GM12872 (cell line): ENCODE results near the gene USP44.

Source experiments
- CTCF ChIP-seq: IDR thresholded peaks from 3 replicates; pipeline ENCODE4 v1.5.1; 2011; ENCODE audit warnings: low read depth, mild to moderate bottlenecking, low read length, moderate library complexity; ENCODE audit not compliant: insufficient read depth

USP44 gene

GRCh38 chr12:95517246-95517645, 34.0 kb downstream of the USP44 start:
- TF ChIP-seq CTCF: no peak

GRCh38 chr12:95516757-95517156, 34.5 kb downstream of the USP44 start:
- TF ChIP-seq CTCF: no peak

GRCh38 chr12:95515197-95515596, 36.1 kb downstream of the USP44 start:
- no peak for TF ChIP-seq CTCF

GRCh38 chr12:95513599-95513998, 37.7 kb downstream of the USP44 start:
- no peak for TF ChIP-seq CTCF

GRCh38 chr12:95511977-95512376, 39.3 kb downstream of the USP44 start:
- TF ChIP-seq CTCF: no peak

GRCh38 chr12:95509300-95509699, 42.0 kb downstream of the USP44 start:
- no peak for TF ChIP-seq CTCF

- TF ChIP-seq CTCF: no peak
Observed at GRCh38 chr12:95506707-95507523, 44.4 kb downstream of the USP44 start.

- TF ChIP-seq CTCF: no peak
Observed at GRCh38 chr12:95505039-95505438, 46.2 kb downstream of the USP44 start.
